KMS-11 (cell line): ENCODE data around the gene HBE1.
A peak's percentile ranks its signal among the peaks of the same experiment; 100 is the strongest.
"Not testable (repeated sequence)": the region's sequence is repeated elsewhere in the genome, so short reads cannot be mapped to it uniquely, and the experiment has no call there.

Source experiments
- H2AFZ ChIP-seq: fragments of 200-600 bp; sonication (generic); 2 replicates; pipeline ENCODE4 v1.6.1; 2016; ENCODE audit warnings: antibody characterized with exemption, mixed run types, low read depth
- H3K27ac ChIP-seq: fragments of 200-600 bp; sonication (generic); 2 replicates; pipeline ENCODE4 v1.6.1; 2016; ENCODE audit warnings: mild to moderate bottlenecking, mixed run types
- H3K27me3 ChIP-seq: fragments of 200-600 bp; sonication (generic); 2 replicates; pipeline ENCODE4 v1.6.1; 2017; ENCODE audit warnings: mild to moderate bottlenecking, low read depth, mixed run types, moderate library complexity; ENCODE audit not compliant: insufficient read depth
- H3K36me3 ChIP-seq: fragments of 200-600 bp; sonication (generic); 2 replicates; pipeline ENCODE4 v1.6.1; 2017; ENCODE audit warnings: mild to moderate bottlenecking, mixed run types; ENCODE audit not compliant: insufficient read depth
- H3K4me1 ChIP-seq: fragments of 200-600 bp; sonication (generic); 2 replicates; pipeline ENCODE4 v1.6.1; 2016; ENCODE audit warnings: mild to moderate bottlenecking, low read depth, mixed run types; ENCODE audit not compliant: poor library complexity, severe bottlenecking
- H3K4me2 ChIP-seq: fragments of 200-600 bp; sonication (generic); 2 replicates; pipeline ENCODE4 v1.7.0; 2016; ENCODE audit warnings: mild to moderate bottlenecking, mixed run types
- H3K4me3 ChIP-seq: fragments of 200-600 bp; sonication (generic); IDR thresholded peaks from 2 replicates; pipeline ENCODE4 v1.6.1; 2017; ENCODE audit warnings: low read depth, low read length, mixed read lengths; ENCODE audit not compliant: insufficient read depth
- H3K79me2 ChIP-seq: fragments of 200-600 bp; sonication (generic); 2 replicates; pipeline ENCODE4 v1.6.1; 2016; ENCODE audit warnings: low read depth, mixed run types; ENCODE audit not compliant: insufficient read depth
- H3K9ac ChIP-seq: fragments of 200-600 bp; sonication (generic); 2 replicates; pipeline ENCODE4 v1.6.1; 2016; ENCODE audit warnings: mild to moderate bottlenecking, mixed run types
- H4K20me1 ChIP-seq: fragments of 200-600 bp; sonication (generic); 2 replicates; pipeline ENCODE4 v1.6.1; 2016; ENCODE audit warnings: mild to moderate bottlenecking, mixed run types; ENCODE audit not compliant: insufficient read depth
- CTCF ChIP-seq: fragments of 200-600 bp; sonication (generic); conservative IDR thresholded peaks from 2 replicates; pipeline ENCODE4 v1.6.1; 2017; ENCODE audit warnings: low read depth, mild to moderate bottlenecking, antibody characterized with exemption, low read length, moderate library complexity, mixed read lengths

HBE1 gene

DNA sequence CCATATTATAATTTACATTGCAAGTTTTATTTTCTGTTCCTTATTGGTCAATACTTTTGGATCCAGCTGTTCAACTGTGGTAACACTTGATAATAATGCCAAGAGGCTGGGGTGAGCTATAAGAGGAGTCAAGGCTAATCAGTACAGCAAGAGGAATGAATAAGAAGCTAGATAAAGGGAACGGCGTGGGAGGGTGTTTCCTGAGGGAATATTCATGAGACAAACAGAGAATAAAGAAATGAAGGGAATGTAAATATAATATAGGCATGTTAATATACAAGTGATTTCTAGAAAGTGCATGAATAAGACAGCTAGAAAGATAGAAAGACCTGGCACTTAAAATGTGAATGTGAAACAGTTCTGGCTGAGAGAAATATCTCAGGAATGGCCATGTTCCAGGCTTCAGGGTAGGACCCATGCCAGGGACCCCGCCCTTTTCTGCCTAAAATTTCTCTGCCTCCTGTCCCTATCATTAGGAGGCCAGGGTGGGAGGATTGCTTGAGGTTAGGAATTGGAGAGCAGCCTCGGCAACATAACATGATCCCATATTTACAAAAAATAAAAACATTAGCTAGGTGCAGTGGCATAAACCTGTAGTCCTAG lies 28.1 kb upstream of the HBE1 start:
- H3K4me2 ChIP-seq, result no peak overlapping the region
- H3K27me3 ChIP-seq, result no peaks in the 10 kb centered on the region
- no peak overlapping the region for H2AFZ ChIP-seq
- no peaks in the 10 kb centered on the region for H4K20me1 ChIP-seq
- H3K27ac ChIP-seq, result no peak overlapping the region
- no peak for TF ChIP-seq CTCF
- no peaks in the 10 kb centered on the region for H3K79me2 ChIP-seq
- no peaks in the 10 kb centered on the region for H3K36me3 ChIP-seq
- no peak overlapping the region for H3K4me3 ChIP-seq
- no peaks in the 10 kb centered on the region for H3K4me1 ChIP-seq
- no peak overlapping the region for H3K9ac ChIP-seq

DNA sequence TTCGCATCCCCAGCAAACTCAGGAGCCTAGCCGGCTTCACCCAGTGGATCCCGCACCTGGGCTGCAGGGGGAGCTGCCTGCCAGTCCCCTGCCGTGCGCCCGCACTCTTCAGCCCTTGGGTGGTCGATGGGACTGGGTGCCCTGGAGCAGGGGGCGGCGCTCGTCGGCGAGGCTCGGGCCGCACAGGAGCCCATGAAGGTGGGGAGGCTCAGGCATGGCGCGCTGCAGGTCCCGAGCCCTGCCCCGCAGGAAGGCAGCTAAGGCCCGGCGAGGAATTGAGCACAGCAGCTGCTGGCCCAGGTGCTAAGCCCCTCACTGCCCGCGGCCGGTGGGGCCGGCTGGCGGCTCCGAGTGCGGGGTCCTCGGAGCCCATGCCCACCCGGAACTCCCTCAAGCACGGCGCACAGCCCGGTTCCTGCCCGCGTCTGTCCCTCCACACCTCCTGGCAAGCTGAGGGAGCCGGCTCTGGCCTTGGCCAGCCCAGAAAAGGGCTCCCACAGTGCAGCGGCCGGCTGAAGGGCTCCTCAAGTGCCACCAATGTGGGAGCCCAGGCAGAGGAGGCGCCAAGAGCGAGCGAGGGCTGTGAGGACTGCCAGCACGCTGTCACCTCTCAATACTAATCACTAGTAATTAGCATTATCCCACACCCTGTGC lies 24.7 kb upstream of the HBE1 start:
- H3K79me2 ChIP-seq, H3K36me3 ChIP-seq, H3K27ac ChIP-seq, H3K4me3 ChIP-seq, H3K27me3 ChIP-seq, H3K4me2 ChIP-seq, H3K9ac ChIP-seq, H4K20me1 ChIP-seq, H2AFZ ChIP-seq, H3K4me1 ChIP-seq: not testable (repeated sequence)

GRCh38 chr11:5293028-5293427 lies 23.3 kb upstream of the HBE1 start:
- Histone ChIP-seq H3K4me2 (no peak overlapping the region), H2AFZ (no peak overlapping the region), H3K27me3 (no peaks in the 10 kb centered on the region), H4K20me1 (no peaks in the 10 kb centered on the region), H3K79me2 (no peaks in the 10 kb centered on the region), H3K4me3 (no peak overlapping the region), H3K27ac (no peak overlapping the region), H3K9ac (no peak overlapping the region), H3K4me1 (no peaks in the 10 kb centered on the region), H3K36me3 (no peaks in the 10 kb centered on the region)
- no peak for TF ChIP-seq CTCF

GRCh38 chr11:5291207-5291838 lies 21.6 kb upstream of the HBE1 start:
- H3K9ac ChIP-seq, result no peak overlapping the region
- no peaks in the 10 kb centered on the region for H3K27me3 ChIP-seq
- no peaks in the 10 kb centered on the region for H4K20me1 ChIP-seq
- H2AFZ ChIP-seq, result 0 out of 2 replicates have a peak overlapping the region, but pooled peaks have one; percentile 36
- no peaks in the 10 kb centered on the region for H3K79me2 ChIP-seq
- no peak overlapping the region for H3K4me2 ChIP-seq
- no peak overlapping the region for H3K27ac ChIP-seq
- TF ChIP-seq CTCF, result peak; percentile 79
- no peaks in the 10 kb centered on the region for H3K4me1 ChIP-seq
- no peaks in the 10 kb centered on the region for H3K36me3 ChIP-seq
- H3K4me3 ChIP-seq, result no peak overlapping the region

DNA sequence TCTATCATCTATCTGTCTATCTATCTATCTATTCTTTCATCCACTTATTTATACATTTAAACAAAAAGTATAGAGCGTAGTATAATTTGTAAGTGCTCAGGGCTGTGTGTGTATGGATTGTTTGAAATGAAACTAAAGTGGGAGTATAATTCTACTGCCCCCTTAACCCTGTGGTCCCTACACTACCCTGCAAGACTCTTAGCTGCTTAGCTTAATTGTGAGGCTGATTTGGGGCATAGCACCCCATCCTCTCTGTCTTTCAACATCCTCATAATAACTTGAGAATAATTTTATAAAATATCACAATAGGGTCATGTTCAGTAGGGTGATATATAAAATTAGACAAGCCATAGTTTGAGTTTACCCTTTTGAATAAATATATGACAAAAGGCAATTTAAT lies 20.4 kb upstream of the HBE1 start:
- Histone ChIP-seq H3K9ac (no peak overlapping the region), H3K27ac (no peak overlapping the region), H3K27me3 (no peaks in the 10 kb centered on the region), H3K4me3 (no peak overlapping the region), H3K36me3 (no peaks in the 10 kb centered on the region), H2AFZ (no peak overlapping the region), H4K20me1 (no peaks in the 10 kb centered on the region), H3K79me2 (no peaks in the 10 kb centered on the region), H3K4me2 (no peak overlapping the region), H3K4me1 (no peaks in the 10 kb centered on the region)
- no peak for TF ChIP-seq CTCF
